GM21619 (cell line): ENCODE results near the gene CREB5.

Experiments used
- ATAC-seq: cut with Tn5 transposase; IDR thresholded peaks from one replicate; pipeline ENCODE4 v1.9.1; 2021; ENCODE audit not compliant: unreplicated experiment

The CREB5 gene

GRCh38 chr7:28836716-28837115 lies 424.4 kb downstream of the CREB5 start:
- no peak for ATAC-seq

- no peak for ATAC-seq
Observed at GRCh38 chr7:28837216-28837615, 424.9 kb downstream of the CREB5 start.

- ATAC-seq = no peak
Observed at GRCh38 chr7:28840592-28840995, 428.3 kb downstream of the CREB5 start.

GRCh38 chr7:28841766-28842165 lies 429.4 kb downstream of the CREB5 start:
- ATAC-seq = no peak

GRCh38 chr7:28842769-28843295 lies 430.5 kb downstream of the CREB5 start:
- no peak for ATAC-seq

- no peak for ATAC-seq
Observed at GRCh38 chr7:28845106-28845505, 432.8 kb downstream of the CREB5 start.

- ATAC-seq = no peak
Observed at GRCh38 chr7:28847176-28847575, 434.9 kb downstream of the CREB5 start.

- ATAC-seq = no peak
Observed at GRCh38 chr7:28847681-28848080, 435.4 kb downstream of the CREB5 start.

- no peak for ATAC-seq
Observed at GRCh38 chr7:28848906-28849305, 436.6 kb downstream of the CREB5 start.

- ATAC-seq = no peak
Observed at GRCh38 chr7:28850699-28851098, 438.4 kb downstream of the CREB5 start.

GRCh38 chr7:28853150-28853549 lies 440.8 kb downstream of the CREB5 start:
- ATAC-seq = no peak

GRCh38 chr7:28853834-28854749 lies 441.8 kb downstream of the CREB5 start:
- ATAC-seq = peak; percentile 98

GRCh38 chr7:28854750-28855074 lies 442.4 kb downstream of the CREB5 start:
- ATAC-seq = no peak

GRCh38 chr7:28855538-28856217 lies 443.4 kb downstream of the CREB5 start:
- ATAC-seq = no peak

- ATAC-seq = no peak
Observed at GRCh38 chr7:28856656-28857055, 444.3 kb downstream of the CREB5 start.

GRCh38 chr7:28858206-28858605 lies 445.9 kb downstream of the CREB5 start:
- ATAC-seq = no peak

- ATAC-seq = no peak
Observed at GRCh38 chr7:28858895-28859294, 446.6 kb downstream of the CREB5 start.

- no peak for ATAC-seq
Observed at GRCh38 chr7:28861825-28862224, 449.5 kb downstream of the CREB5 start.

GRCh38 chr7:28862595-28863272 lies 450.4 kb downstream of the CREB5 start:
- no peak for ATAC-seq

GRCh38 chr7:28865601-28866144 lies 453.4 kb downstream of the CREB5 start:
- ATAC-seq = no peak

- ATAC-seq = no peak
Observed at GRCh38 chr7:28868712-28869111, 456.4 kb downstream of the CREB5 start.
